Measurements from ENCODE around the gene TSNAXIP1. TPM values are rescaled to one million over a fixed set of nuclear protein-coding genes. Genes with fewer than 3 reads are reported as not detected.

Gene TSNAXIP1
- total RNA-seq, 2 experiments from 2014 or later, result 0.77 to 0.81 TPM

GRCh38 chr16:67770346-67770991 is 36.2 kb upstream of the TSNAXIP1 start:
- Mint-ChIP-seq H3K9me3 (no peaks in the 10 kb centered on the region), H3K27ac (no peak overlapping the region), H3K4me1 (ENCODE audit: low read depth) (peaks cover 2% of the 10 kb centered on the region), H3K36me3 (peaks cover 15% of the 10 kb centered on the region), H3K4me3 (no peak overlapping the region), H3K27me3 (no peaks in the 10 kb centered on the region)
- ChIA-PET CTCF (no interaction called here), POLR2A (no interaction called here)
- intact Hi-C loops (cut with micrococcal nuclease), result no loop called here
- no peak for DNase-seq

- ChIA-PET CTCF (interaction anchor here (1.4 kb wide), 1 partner anchor 43 kb away, joined by 5 read pairs; no protein-coding TSS in a partner anchor), POLR2A (no interaction called here)
- Mint-ChIP-seq H3K9me3 (no peaks in the 10 kb centered on the region), H3K36me3 (peaks cover 12% of the 10 kb centered on the region), H3K27me3 (no peaks in the 10 kb centered on the region), H3K27ac (no peak overlapping the region), H3K4me1 (ENCODE audit: low read depth) (peaks cover 2% of the 10 kb centered on the region), H3K4me3 (no peak overlapping the region)
- intact Hi-C loops (cut with micrococcal nuclease), result no loop called here
- DNase-seq, result no peak
These were observed 33.6 kb upstream of the TSNAXIP1 start for GRCh38 chr16:67773099-67773498.

- H3K27ac Mint-ChIP-seq, result no peak overlapping the region
- H3K4me3 Mint-ChIP-seq, result no peak overlapping the region
- intact Hi-C loops (cut with micrococcal nuclease), result no loop called here
- H3K27me3 Mint-ChIP-seq, result no peaks in the 10 kb centered on the region
- H3K4me1 Mint-ChIP-seq (ENCODE audit: low read depth), result peaks cover 2% of the 10 kb centered on the region
- no peak for DNase-seq
- H3K9me3 Mint-ChIP-seq, result no peaks in the 10 kb centered on the region
- POLR2A ChIA-PET, result no interaction called here
- peaks cover 12% of the 10 kb centered on the region for H3K36me3 Mint-ChIP-seq
- CTCF ChIA-PET, result interaction anchor here (1.4 kb wide), 1 partner anchor 43 kb away, joined by 5 read pairs; no protein-coding TSS in a partner anchor
These were observed 32.9 kb upstream of the TSNAXIP1 start for GRCh38 chr16:67773569-67774456.

GRCh38 chr16:67774457-67774853 is 32.2 kb upstream of the TSNAXIP1 start:
- CTCF ChIA-PET, result interaction anchor here (1.4 kb wide), 1 partner anchor 42 kb away, joined by 5 read pairs; no protein-coding TSS in a partner anchor
- Mint-ChIP-seq H3K27me3 (no peaks in the 10 kb centered on the region), H3K4me1 (ENCODE audit: low read depth) (peaks cover 3% of the 10 kb centered on the region), H3K36me3 (peaks cover 12% of the 10 kb centered on the region), H3K27ac (no peak overlapping the region), H3K9me3 (no peaks in the 10 kb centered on the region), H3K4me3 (no peak overlapping the region)
- intact Hi-C loops (cut with micrococcal nuclease), result no loop called here
- DNase-seq, result no peak
- POLR2A ChIA-PET, result no interaction called here

GRCh38 chr16:67775273-67775672 is 31.4 kb upstream of the TSNAXIP1 start:
- no peak for DNase-seq
- H3K36me3 Mint-ChIP-seq, result peaks cover 10% of the 10 kb centered on the region
- intact Hi-C loops (cut with micrococcal nuclease), result no loop called here
- no peak overlapping the region for H3K27ac Mint-ChIP-seq
- no peaks in the 10 kb centered on the region for H3K9me3 Mint-ChIP-seq
- H3K27me3 Mint-ChIP-seq, result no peaks in the 10 kb centered on the region
- CTCF ChIA-PET, result interaction anchor here (1.2 kb wide), 1 partner anchor 41 kb away, joined by 4 read pairs; no protein-coding TSS in a partner anchor
- POLR2A ChIA-PET, result no interaction called here
- H3K4me3 Mint-ChIP-seq, result no peak overlapping the region
- peaks cover 10% of the 10 kb centered on the region for H3K4me1 Mint-ChIP-seq (ENCODE audit: low read depth)

- Mint-ChIP-seq H3K27me3 (no peaks in the 10 kb centered on the region), H3K36me3 (peaks cover 3% of the 10 kb centered on the region), H3K4me3 (no peak overlapping the region), H3K27ac (no peak overlapping the region), H3K9me3 (no peaks in the 10 kb centered on the region), H3K4me1 (ENCODE audit: low read depth) (peaks cover 23% of the 10 kb centered on the region)
- ChIA-PET POLR2A (no interaction called here), CTCF (interaction anchor here (0.9 to 1.0 kb wide), 2 partner anchors 108 to 538 kb away, joined by 3 read pairs; no protein-coding TSS in a partner anchor)
- intact Hi-C loops (cut with micrococcal nuclease), result no loop called here
- DNase-seq, result no peak
These were observed 27.3 kb upstream of the TSNAXIP1 start for GRCh38 chr16:67779256-67780014.

- Mint-ChIP-seq H3K27me3 (no peaks in the 10 kb centered on the region), H3K4me3 (no peak overlapping the region)
These were observed 25.7 kb upstream of the TSNAXIP1 start for GRCh38 chr16:67780847-67781564.

GRCh38 chr16:67781565-67781921 is 25.1 kb upstream of the TSNAXIP1 start:
- peak overlapping the region; percentile 31 for H3K27ac Mint-ChIP-seq
- DNase-seq, result peak; percentile 20
- CTCF ChIA-PET, result interaction anchor here (2.2 kb wide), 1 partner anchor 35 kb away, joined by 8 read pairs; no protein-coding TSS in a partner anchor
- peaks cover 1% of the 10 kb centered on the region for H3K36me3 Mint-ChIP-seq
- POLR2A ChIA-PET, result no interaction called here
- H3K4me1 Mint-ChIP-seq (ENCODE audit: low read depth), result peaks cover 22% of the 10 kb centered on the region
- H3K4me3 Mint-ChIP-seq, result no peak overlapping the region
- H3K9me3 Mint-ChIP-seq, result no peaks in the 10 kb centered on the region
- intact Hi-C loops (cut with micrococcal nuclease), result no loop called here
- H3K27me3 Mint-ChIP-seq, result no peaks in the 10 kb centered on the region

More at GRCh38 chr16:67780847-67781564, 25.7 kb upstream of the TSNAXIP1 start:
- POLR2A ChIA-PET, result no interaction called here
- CTCF ChIA-PET, result interaction anchor here (0.6 to 2.2 kb wide), 2 partner anchors 26 to 35 kb away, joined by 5 to 8 read pairs; partner anchors contain the start of genes RANBP10 and TSNAXIP1
- intact Hi-C loops (cut with micrococcal nuclease), result no loop called here
- peaks cover 1% of the 10 kb centered on the region for H3K36me3 Mint-ChIP-seq
- no peaks in the 10 kb centered on the region for H3K9me3 Mint-ChIP-seq
- DNase-seq, result no peak
- H3K27ac Mint-ChIP-seq, result peak overlapping the region; percentile 36
- peaks cover 22% of the 10 kb centered on the region for H3K4me1 Mint-ChIP-seq (ENCODE audit: low read depth)

- no peak for DNase-seq
- Mint-ChIP-seq H3K4me1 (ENCODE audit: low read depth) (peaks cover 25% of the 10 kb centered on the region), H3K9me3 (no peaks in the 10 kb centered on the region), H3K36me3 (peaks cover 1% of the 10 kb centered on the region), H3K4me3 (no peak overlapping the region), H3K27ac (no peak overlapping the region), H3K27me3 (no peaks in the 10 kb centered on the region)
- intact Hi-C loops (cut with micrococcal nuclease), result no loop called here
- CTCF ChIA-PET, result interaction anchor here (2.2 kb wide), 1 partner anchor 34 kb away, joined by 8 read pairs; no protein-coding TSS in a partner anchor
- POLR2A ChIA-PET, result no interaction called here
These were observed 23.9 kb upstream of the TSNAXIP1 start for GRCh38 chr16:67782567-67783352.

GRCh38 chr16:67783353-67783725 is 23.4 kb upstream of the TSNAXIP1 start:
- ChIA-PET CTCF (interaction anchor here (0.7 kb wide), 1 partner anchor 33 kb away, joined by 5 read pairs; no protein-coding TSS in a partner anchor), POLR2A (interaction anchor here (0.7 kb wide), 1 partner anchor 151 kb away, joined by 3 read pairs; no protein-coding TSS in a partner anchor)
- Mint-ChIP-seq H3K27me3 (no peaks in the 10 kb centered on the region), H3K9me3 (no peaks in the 10 kb centered on the region), H3K36me3 (peaks cover 1% of the 10 kb centered on the region), H3K27ac (no peak overlapping the region), H3K4me3 (no peak overlapping the region), H3K4me1 (ENCODE audit: low read depth) (peaks cover 25% of the 10 kb centered on the region)
- DNase-seq, result no peak
- intact Hi-C loops (cut with micrococcal nuclease), result no loop called here

- intact Hi-C loops (cut with micrococcal nuclease), result no loop called here
- ChIA-PET POLR2A (no interaction called here), CTCF (interaction anchor here (1.3 kb wide), 1 partner anchor 30 kb away, joined by 7 read pairs; no protein-coding TSS in a partner anchor)
- DNase-seq, result no peak
- Mint-ChIP-seq H3K4me3 (no peak overlapping the region), H3K9me3 (no peaks in the 10 kb centered on the region), H3K27me3 (no peaks in the 10 kb centered on the region), H3K36me3 (no peaks in the 10 kb centered on the region), H3K4me1 (ENCODE audit: low read depth) (peaks cover 14% of the 10 kb centered on the region), H3K27ac (no peak overlapping the region)
These were observed 20.2 kb upstream of the TSNAXIP1 start for GRCh38 chr16:67786491-67786890.

Measured in activated CD4-positive, alpha-beta memory T cell treated with anti-CD3 and anti-CD28 coated beads for 36 hours (primary cell).